HFFc6 (cell line): ENCODE measurements around the gene SPINK2. TPM values are rescaled to one million over a fixed set of nuclear protein-coding genes. Genes with fewer than 3 reads are reported as not detected.

Source experiments
- DNase-seq: peaks from one replicate; pipeline ENCODE4 v3.0.0-alpha.2; 2018
- H3K27ac Mint-ChIP-seq: 2 replicates; pipeline ENCODE4 v1.8.0; 2020; ENCODE audit warnings: mild to moderate bottlenecking, mixed read lengths
- H3K27me3 Mint-ChIP-seq: 2 replicates; pipeline ENCODE4 v1.8.0; 2021; ENCODE audit warnings: mild to moderate bottlenecking, moderate library complexity, mixed read lengths; ENCODE audit not compliant: insufficient read depth
- H3K36me3 Mint-ChIP-seq: 2 replicates; pipeline ENCODE4 v1.8.0; 2021; ENCODE audit warnings: low read depth, mixed read lengths
- H3K4me1 Mint-ChIP-seq: 2 replicates; pipeline ENCODE4 v1.8.0; 2020; ENCODE audit warnings: low read depth, mixed read lengths
- H3K4me3 Mint-ChIP-seq: 2 replicates; pipeline ENCODE4 v1.8.0; 2020; ENCODE audit warnings: mild to moderate bottlenecking, moderate library complexity, mixed read lengths
- H3K9me3 Mint-ChIP-seq: 2 replicates; pipeline ENCODE4 v1.8.0; 2020; ENCODE audit warnings: mild to moderate bottlenecking, mixed read lengths
- total RNA-seq, 6 experiments: library from RNA; stranded (reverse); fragmentation: NEBNext Ultra II Directional; extraction: Animal tissue kit (Norgen Biotek cat#: 25700); gene quantifications; 2 replicates in 1 of 6; 3 replicates in 5 of 6; pipeline ENCODE4 v1.2.3, GENCODE V29; 2021
- TF ChIP-seq, protein P1 (sequence below): fragments of 200-600 bp; sonication (generic); IDR thresholded peaks from 2 replicates; pipeline ENCODE4 v1.5.0; 2021; ENCODE audit warnings: antibody characterized with exemption, mild to moderate bottlenecking

SPINK2 gene
- total RNA-seq, 6 experiments from 2014 or later: not detected

DNA sequence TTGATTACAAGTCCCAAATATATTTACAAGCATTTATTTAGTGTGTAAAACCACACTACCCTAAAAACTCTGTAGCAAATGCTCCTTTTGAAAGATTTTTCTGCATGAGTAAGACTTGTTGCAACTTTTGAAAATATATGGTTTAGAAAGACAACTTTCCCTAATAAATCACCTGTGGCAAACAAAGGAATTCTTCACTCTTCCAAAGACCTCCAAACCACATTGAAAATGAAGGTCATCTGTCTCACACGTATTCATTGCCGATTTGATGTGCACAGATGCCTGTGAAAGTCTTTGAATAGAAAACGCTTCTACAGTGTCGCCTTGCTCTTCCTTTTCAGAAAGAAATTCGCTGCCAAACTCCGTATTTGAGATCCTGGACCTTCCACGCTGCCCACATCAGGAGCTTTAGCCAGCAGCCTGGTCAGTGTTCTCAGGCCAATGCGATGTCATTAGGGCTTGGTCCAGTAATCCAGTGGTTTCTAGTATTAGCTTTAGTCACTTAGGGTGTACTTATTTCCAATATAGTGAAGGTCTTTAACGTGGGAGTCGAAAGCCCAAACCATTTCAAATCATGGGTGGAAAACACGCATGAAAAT is 22.2 kb downstream of the SPINK2 start:
- Mint-ChIP-seq H3K27me3 (peaks cover 18% of the 10 kb centered on the region), H3K4me3 (peak overlapping the region; percentile 95), H3K9me3 (no peaks in the 10 kb centered on the region), H3K4me1 (peaks cover 6% of the 10 kb centered on the region), H3K36me3 (no peaks in the 10 kb centered on the region), H3K27ac (no peak overlapping the region)
- TF ChIP-seq, protein P1, sequence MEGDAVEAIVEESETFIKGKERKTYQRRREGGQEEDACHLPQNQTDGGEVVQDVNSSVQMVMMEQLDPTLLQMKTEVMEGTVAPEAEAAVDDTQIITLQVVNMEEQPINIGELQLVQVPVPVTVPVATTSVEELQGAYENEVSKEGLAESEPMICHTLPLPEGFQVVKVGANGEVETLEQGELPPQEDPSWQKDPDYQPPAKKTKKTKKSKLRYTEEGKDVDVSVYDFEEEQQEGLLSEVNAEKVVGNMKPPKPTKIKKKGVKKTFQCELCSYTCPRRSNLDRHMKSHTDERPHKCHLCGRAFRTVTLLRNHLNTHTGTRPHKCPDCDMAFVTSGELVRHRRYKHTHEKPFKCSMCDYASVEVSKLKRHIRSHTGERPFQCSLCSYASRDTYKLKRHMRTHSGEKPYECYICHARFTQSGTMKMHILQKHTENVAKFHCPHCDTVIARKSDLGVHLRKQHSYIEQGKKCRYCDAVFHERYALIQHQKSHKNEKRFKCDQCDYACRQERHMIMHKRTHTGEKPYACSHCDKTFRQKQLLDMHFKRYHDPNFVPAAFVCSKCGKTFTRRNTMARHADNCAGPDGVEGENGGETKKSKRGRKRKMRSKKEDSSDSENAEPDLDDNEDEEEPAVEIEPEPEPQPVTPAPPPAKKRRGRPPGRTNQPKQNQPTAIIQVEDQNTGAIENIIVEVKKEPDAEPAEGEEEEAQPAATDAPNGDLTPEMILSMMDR: no peak
- DNase-seq: no peak

DNA sequence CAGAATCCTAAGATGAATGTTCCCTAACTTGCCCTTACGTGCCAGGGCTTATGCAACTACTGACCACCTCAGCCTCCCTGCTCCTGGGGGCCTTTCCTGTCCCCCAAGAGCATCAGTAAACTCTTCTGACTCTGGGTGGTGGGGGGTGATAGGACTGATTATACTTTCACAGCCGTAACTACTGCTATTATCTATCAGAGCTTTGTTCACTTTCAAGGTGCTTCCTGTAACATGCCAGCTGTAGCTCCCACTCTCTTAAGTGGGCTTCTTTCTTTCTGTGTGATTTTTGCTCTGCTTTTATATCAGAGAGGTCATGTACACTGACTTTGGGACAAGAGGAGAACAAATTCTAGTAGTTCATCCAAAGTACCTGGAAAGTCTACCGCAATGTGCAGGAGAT is 25.3 kb downstream of the SPINK2 start:
- Mint-ChIP-seq H3K4me1 (peaks cover 6% of the 10 kb centered on the region), H3K9me3 (no peaks in the 10 kb centered on the region), H3K27ac (no peak overlapping the region), H3K4me3 (no peak overlapping the region), H3K36me3 (no peaks in the 10 kb centered on the region), H3K27me3 (peaks cover 24% of the 10 kb centered on the region)
- TF ChIP-seq, protein P1: no peak
- DNase-seq: no peak

DNA sequence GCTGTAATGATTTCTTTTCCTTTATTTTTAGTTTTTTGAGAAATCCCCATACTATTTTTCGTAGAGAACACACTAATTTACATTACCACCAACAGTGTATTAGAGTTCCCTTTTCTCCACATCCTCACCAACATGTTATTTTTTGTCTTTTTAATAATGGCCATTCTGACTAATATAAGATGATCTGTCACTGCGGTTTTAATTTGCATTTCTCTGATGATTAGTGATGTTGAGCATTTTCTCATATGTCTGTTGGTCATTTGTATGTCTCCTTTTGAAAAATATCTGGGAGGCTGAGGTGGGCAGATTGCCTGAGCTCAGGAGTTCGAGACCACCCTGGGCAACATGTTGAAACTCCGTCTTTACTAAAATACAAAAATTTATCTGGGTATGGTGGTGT is 30.2 kb downstream of the SPINK2 start:
- Mint-ChIP-seq H3K27me3 (peaks cover 27% of the 10 kb centered on the region), H3K27ac (no peak overlapping the region), H3K9me3 (no peaks in the 10 kb centered on the region), H3K4me1 (peaks cover 6% of the 10 kb centered on the region; the same call in 1 of the 2 replicates), H3K36me3 (no peaks in the 10 kb centered on the region), H3K4me3 (no peak overlapping the region)
- TF ChIP-seq, protein P1: no peak
- DNase-seq: no peak

DNA sequence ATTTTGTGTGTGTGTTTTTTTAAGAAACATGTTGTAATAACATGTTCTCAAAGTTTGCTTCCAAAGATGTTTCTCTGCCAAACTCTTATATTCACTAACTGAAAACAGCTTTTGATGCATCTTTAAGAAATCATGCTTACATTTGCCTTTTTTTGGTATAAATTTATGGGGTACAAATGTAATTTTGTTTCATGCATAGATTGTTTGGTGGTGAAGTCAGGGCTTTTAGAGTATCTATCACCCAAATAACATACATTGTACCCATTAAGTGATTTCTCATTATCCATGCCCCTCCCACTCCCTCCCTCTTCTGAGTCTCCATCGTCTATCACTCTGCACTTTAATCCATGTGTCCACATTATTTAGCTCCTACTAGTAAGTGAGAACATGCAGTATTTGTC is 30.8 kb downstream of the SPINK2 start:
- Mint-ChIP-seq H3K4me1 (peaks cover 6% of the 10 kb centered on the region; the same call in 1 of the 2 replicates), H3K27ac (no peak overlapping the region), H3K9me3 (no peaks in the 10 kb centered on the region), H3K4me3 (no peak overlapping the region), H3K27me3 (peaks cover 23% of the 10 kb centered on the region), H3K36me3 (no peaks in the 10 kb centered on the region)
- TF ChIP-seq, protein P1: no peak
- no peak for DNase-seq

DNA sequence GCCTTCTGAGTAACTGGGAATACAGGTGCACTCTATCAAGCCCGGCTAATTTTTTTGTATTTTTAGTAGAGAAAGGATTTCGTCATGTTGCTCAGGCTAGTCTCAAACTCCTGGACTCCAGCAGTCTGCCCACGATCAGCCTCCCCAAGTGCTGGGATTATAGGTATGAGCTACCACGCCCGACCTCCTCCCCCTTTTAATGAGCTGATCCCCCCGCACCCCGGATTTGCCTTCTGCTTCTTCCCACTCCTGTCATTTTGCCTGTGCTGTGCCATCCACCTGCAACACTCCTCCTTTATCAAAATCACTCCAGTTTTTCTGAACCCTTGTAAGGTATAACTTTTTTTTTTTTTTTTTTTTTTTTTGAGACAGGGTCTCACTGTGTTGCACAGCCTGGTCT is 33.4 kb downstream of the SPINK2 start:
- no peak overlapping the region for H3K4me3 Mint-ChIP-seq
- no peak overlapping the region for H3K27ac Mint-ChIP-seq
- no peaks in the 10 kb centered on the region for H3K9me3 Mint-ChIP-seq

More for the DNA sequence above, 33.4 kb downstream of the SPINK2 start:
- no peaks in the 10 kb centered on the region for H3K36me3 Mint-ChIP-seq
- no peak for DNase-seq
- H3K4me1 Mint-ChIP-seq: peaks cover 6% of the 10 kb centered on the region; the same call in 1 of the 2 replicates
- TF ChIP-seq, protein P1: no peak
- peaks cover 26% of the 10 kb centered on the region for H3K27me3 Mint-ChIP-seq
